HepG2 (cell line): Measurements from ENCODE around the gene SH2D3C. TPM values are rescaled to one million over a fixed set of nuclear protein-coding genes. Genes with fewer than 3 reads are reported as not detected.

Source experiments
- ATAC-seq: fragments of 200-7000 bp; cut with Tn5 transposase; 3 replicates; pipeline ENCODE4 v1.9.1; 2020; ENCODE audit warnings: mild to moderate bottlenecking, moderate library complexity
- BruUV-seq: library from RNA; stranded (reverse); fragments of 400-500 nt; replicated peaks from 2 replicates; lab custom pipeline; 2021; lab: Mats Ljungman, UMichigan
- CTCF ChIA-PET: fragments of 300-600 bp; formaldehyde crosslinking; extraction: SDS; loops from one replicate; lab custom pipeline; 2021; ENCODE audit warnings: low total read pairs, inconsistent platforms, low intra/inter-chr PET ratio; lab: Yijun Ruan, JAX
- POLR2A ChIA-PET: fragments of 350-600 bp; sonication (Branson Sonifier 250); formaldehyde crosslinking; loops from one replicate; lab custom pipeline; 2020; ENCODE audit warnings: antibody characterized with exemption, inconsistent platforms; lab: Yijun Ruan, JAX
- DNase-seq: peaks from one replicate; pipeline ENCODE4 v3.0.0-alpha.2; 2015; ENCODE audit warnings: low spot score
- FAIRE-seq: peaks from 3 replicates; lab custom pipeline; 2011; peaks lifted over from hg19 to GRCh38; lab: Jason Lieb, UNC
- H2AFZ ChIP-seq: one replicate; pipeline ENCODE4 v1.6.1; 2011; ENCODE audit warnings: low read length, inconsistent platforms
- H3K27ac ChIP-seq: fragments of 300-600 bp; 3 replicates; pipeline ENCODE4 v1.8.0; 2011; ENCODE audit warnings: mixed run types, mild to moderate bottlenecking, mixed read lengths, low read length, inconsistent platforms; ENCODE audit not compliant: insufficient read depth; ENCODE audit errors: extremely low read length
- H3K27me3 ChIP-seq, 2 experiments: fragments of 200-600 bp in 1 of 2; 2 replicates in 1 of 2; 3 replicates in 1 of 2; pipeline versions ENCODE4 v1.6.0 to v1.8.0; 2011; ENCODE audit warnings: low read length in 2 of 2, mild to moderate bottlenecking in 2 of 2, moderate library complexity in 2 of 2, inconsistent platforms in 1 of 2; ENCODE audit not compliant: insufficient read depth in 2 of 2, control insufficient read depth in 1 of 2
- H3K36me3 ChIP-seq, 2 experiments: fragments of 200-600 bp in 1 of 2; replicated peaks in 1 of 2; 2 replicates in 1 of 2; 3 replicates in 1 of 2; pipeline versions ENCODE4 v1.5.1 to v1.8.0; 2011; ENCODE audit warnings: low read length in 2 of 2, inconsistent platforms in 1 of 2; ENCODE audit not compliant: insufficient read depth in 2 of 2, control insufficient read depth in 1 of 2
- H3K4me1 ChIP-seq: 2 replicates; pipeline ENCODE4 v1.5.1; 2012; ENCODE audit warnings: low read length, inconsistent platforms; ENCODE audit not compliant: insufficient read depth
- H3K4me2 ChIP-seq: 2 replicates; pipeline ENCODE4 v1.6.0; 2011; ENCODE audit warnings: low read depth, low read length, inconsistent platforms
- H3K4me3 ChIP-seq, 3 experiments: fragments of 200-600 bp in 1 of 3; sonication (generic), shearing (Covaris generic) in 1 of 3; replicated peaks in 1 of 3; 2 replicates each; pipeline ENCODE4 v1.5.1; 2011 to 2016; ENCODE audit warnings: low read length in 3 of 3, inconsistent platforms in 2 of 3, low read depth in 2 of 3, mild to moderate bottlenecking in 2 of 3, control low read depth in 1 of 3, mixed read lengths in 1 of 3; ENCODE audit not compliant: insufficient read depth in 1 of 3
- H3K79me2 ChIP-seq: one replicate; pipeline ENCODE4 v1.6.1; 2011; ENCODE audit warnings: low read length, inconsistent platforms; ENCODE audit not compliant: insufficient read depth
- H3K9ac ChIP-seq: 2 replicates; pipeline ENCODE4 v1.6.0; 2011; ENCODE audit warnings: mild to moderate bottlenecking, low read depth, low read length, inconsistent platforms; ENCODE audit not compliant: insufficient read depth
- H3K9me3 ChIP-seq: 2 replicates; pipeline ENCODE4 v1.5.1; 2012; ENCODE audit warnings: mild to moderate bottlenecking, low read length
- H4K20me1 ChIP-seq: 2 replicates; pipeline ENCODE4 v1.6.0; 2011; ENCODE audit warnings: inconsistent platforms, mild to moderate bottlenecking, low read length, moderate library complexity; ENCODE audit not compliant: insufficient read depth
- BCL3 ChIP-seq: sonication (generic); formaldehyde crosslinking; IDR thresholded peaks from 2 replicates; pipeline ENCODE4 v1.5.1; 2020; ENCODE audit warnings: mild to moderate bottlenecking, missing genetic modification reagents, moderate library complexity
- HMG20A ChIP-seq: IDR thresholded peaks from 2 replicates; pipeline ENCODE4 v1.6.1; 2016; ENCODE audit warnings: borderline replicate concordance
- KLF15 ChIP-seq: sonication (generic); formaldehyde crosslinking; IDR thresholded peaks from 2 replicates; pipeline ENCODE4 v1.8.1; 2023; ENCODE audit warnings: borderline replicate concordance, mild to moderate bottlenecking, inconsistent platforms, missing genetic modification reagents, mixed read lengths
- PAF1 ChIP-seq: IDR thresholded peaks from 2 replicates; pipeline ENCODE4 v1.6.1; 2016; ENCODE audit warnings: missing genetic modification reagents, missing compliant biosample characterization
- PAWR ChIP-seq: sonication (generic); formaldehyde crosslinking; IDR thresholded peaks from 2 replicates; pipeline ENCODE4 v1.4.0; 2020; ENCODE audit warnings: missing genetic modification reagents, mild to moderate bottlenecking, borderline replicate concordance
- PPARG ChIP-seq: conservative IDR thresholded peaks from 2 replicates; pipeline ENCODE4 v1.6.1; 2016; ENCODE audit warnings: missing biosample characterization, missing genetic modification reagents
- PRMT3 ChIP-seq: sonication (generic); formaldehyde crosslinking; IDR thresholded peaks from 2 replicates; pipeline ENCODE4 v1.8.1; 2022; ENCODE audit warnings: low read depth, mild to moderate bottlenecking, moderate library complexity, missing genetic modification reagents, borderline replicate concordance
- REPIN1 ChIP-seq: sonication (generic); formaldehyde crosslinking; IDR thresholded peaks from 2 replicates; pipeline ENCODE4 v1.8.0; 2022; ENCODE audit warnings: missing genetic modification reagents, low read depth, mild to moderate bottlenecking, borderline replicate concordance
- SKI ChIP-seq: fragments of 450-650 bp; IDR thresholded peaks from one replicate; pipeline ENCODE4 v1.6.1; 2018; ENCODE audit warnings: mild to moderate bottlenecking; ENCODE audit not compliant: partially characterized antibody
- ZBTB20 ChIP-seq: sonication (generic); formaldehyde crosslinking; IDR thresholded peaks from 2 replicates; pipeline ENCODE4 v1.8.1; 2023; ENCODE audit warnings: missing genetic modification reagents, low read depth, mild to moderate bottlenecking, borderline replicate concordance
- ZNF17 ChIP-seq: sonication (generic); formaldehyde crosslinking; IDR thresholded peaks from 2 replicates; pipeline ENCODE4 v1.5.0; 2020; ENCODE audit warnings: mild to moderate bottlenecking, missing genetic modification reagents
- ZNF441 ChIP-seq: sonication (generic); formaldehyde crosslinking; IDR thresholded peaks from 2 replicates; pipeline ENCODE4 v1.7.0; 2021; ENCODE audit warnings: missing genetic modification reagents, borderline replicate concordance
- ZNF597 ChIP-seq: sonication (generic); formaldehyde crosslinking; IDR thresholded peaks from 2 replicates; pipeline ENCODE4 v1.5.0; 2020; ENCODE audit warnings: missing genetic modification reagents
- ZXDC ChIP-seq: sonication (generic); formaldehyde crosslinking; IDR thresholded peaks from 2 replicates; pipeline ENCODE4 v1.5.0; 2020; ENCODE audit warnings: mild to moderate bottlenecking, missing genetic modification reagents
- WGBS: methylation state at CpG from one replicate; pipeline ENCODE4 v1.1.6; 2017; ENCODE audit warnings: low lambda C conversion rate; 5-methylcytosine and 5-hydroxymethylcytosine counted together
- in situ Hi-C: cut with HindIII; loops from 2 replicates; pipeline ENCODE4 v1.10.0; 2017; ENCODE audit warnings: low pct_unique_long_range_greater_than_20kb; ENCODE audit not compliant: extremely low pct_ligation_motif_present
- intact Hi-C: fragments of 100-400 bp; cut with micrococcal nuclease; formaldehyde crosslinking; loops from one replicate; pipeline ENCODE4 v1.10.0; 2022; ENCODE audit not compliant: unreplicated experiment
- polyA plus RNA-seq, 8 experiments: library from polyadenylated mRNA; depleted of rRNA in 3 of 8; stranded (reverse) in 7 of 8; unstranded in 1 of 8; fragments of >200 nt; fragmentation: Illumina TruSeq in 4 of 8; extraction: Trizol in 4 of 8; gene quantifications; 2 replicates each; pipeline versions ENCODE4 v1.2.1 to v1.2.3, GENCODE V29; 2011 to 2016; ENCODE audit warnings: low read depth in 4 of 8, missing spikeins in 1 of 8, mixed read lengths in 1 of 8; ENCODE audit not compliant: insufficient read depth in 1 of 8
- total RNA-seq, 5 experiments: library from RNA; depleted of rRNA; stranded (reverse); fragments of >200 nt; fragmentation: Illumina TruSeq; extraction: Trizol; gene quantifications; 2 replicates each; pipeline ENCODE4 v1.2.3, GENCODE V29; 2016; ENCODE audit warnings: low read depth in 1 of 5

SH2D3C gene
- total and polyA plus RNA-seq, 2 of the 13 experiments (the other 11 are each of a cell fraction or from before 2014, with no cell fraction given) = not detected

GRCh38 chr9:127693143-127693542, 85.3 kb downstream of the SH2D3C start:
- Histone ChIP-seq H3K36me3 (no peaks in the 10 kb centered on the region), H3K9ac (no peak overlapping the region)
- TF ChIP-seq ZXDC (CRISPR knock-in tag) (no peak), KLF15 (CRISPR knock-in tag) (no peak), ZBTB20 (CRISPR knock-in tag) (no peak), HMG20A (CRISPR knock-in tag) (no peak), PAF1 (CRISPR knock-in tag) (no peak), ZNF597 (CRISPR knock-in tag) (no peak), PPARG (no peak), BCL3 (CRISPR knock-in tag) (no peak), REPIN1 (CRISPR knock-in tag) (no peak), ZNF441 (CRISPR knock-in tag) (no peak), PRMT3 (CRISPR knock-in tag) (no peak), ZNF17 (CRISPR knock-in tag) (no peak), PAWR (no peak), SKI (no peak)
- TF ChIP-seq, all 625 proteins: peak for 0
- H4K20me1 ChIP-seq = no peaks in the 10 kb centered on the region
- in situ Hi-C loops (no loop called here), intact Hi-C loops (no loop called here)
- CTCF ChIA-PET = no interaction called here
- ATAC-seq = no peak
- no peak overlapping the region for H3K4me2 ChIP-seq
- no peak for FAIRE-seq
- H3K4me1 ChIP-seq = no peaks in the 10 kb centered on the region
- H2AFZ ChIP-seq = no peak overlapping the region
- no TSS peak for BruUV-seq
- no peak overlapping the region for H3K4me3 ChIP-seq
- H3K79me2 ChIP-seq = no peaks in the 10 kb centered on the region
- 44% methylated on average over 8 of the region's 10 CpGs for WGBS
- H3K9me3 ChIP-seq = no peaks in the 10 kb centered on the region
- DNase-seq = no peak
- H3K27me3 ChIP-seq = no peaks in the 10 kb centered on the region
- POLR2A ChIA-PET = no interaction called here
- no peak overlapping the region for H3K27ac ChIP-seq
